Neural progenitor cell (in vitro differentiated cells): ENCODE measurements around the gene GSDME. TPM values are rescaled to one million over a fixed set of nuclear protein-coding genes. Genes with fewer than 3 reads are reported as not detected.
"Not testable (repeated sequence)": the region's sequence is repeated elsewhere in the genome, so short reads cannot be mapped to it uniquely, and the experiment has no call there.

ENCODE experiments used
- DNase-seq: peaks from one replicate; pipeline ENCODE4 v3.0.0-alpha.2; 2016; ENCODE audit warnings: low spot score
- H2AFZ ChIP-seq: fragments of 200-600 bp; sonication (generic); replicated peaks from 2 replicates; pipeline ENCODE4 v1.6.1; 2016; ENCODE audit warnings: antibody characterized with exemption
- H3F3A ChIP-seq: fragments of 200-600 bp; sonication (generic); 2 replicates; pipeline ENCODE4 v1.6.1; 2016; ENCODE audit warnings: antibody characterized with exemption, low read depth
- H3K27ac ChIP-seq: fragments of 200-600 bp; sonication (generic); 2 replicates; pipeline ENCODE4 v1.5.1; 2016; ENCODE audit warnings: mild to moderate bottlenecking
- H3K27me3 ChIP-seq: fragments of 200-600 bp; sonication (generic); 2 replicates; pipeline ENCODE4 v1.6.1; 2016; ENCODE audit warnings: mild to moderate bottlenecking, moderate library complexity
- H3K36me3 ChIP-seq: fragments of 200-600 bp; sonication (generic); 2 replicates; pipeline ENCODE4 v1.5.1; 2016
- H3K4me1 ChIP-seq: fragments of 200-600 bp; sonication (generic); 2 replicates; pipeline ENCODE4 v1.6.1; 2016; ENCODE audit warnings: mixed run types
- H3K4me2 ChIP-seq: fragments of 200-600 bp; sonication (generic); 2 replicates; pipeline ENCODE4 v1.6.1; 2016
- H3K4me3 ChIP-seq: fragments of 200-600 bp; sonication (generic); 2 replicates; pipeline ENCODE4 v1.5.1; 2016
- H3K79me2 ChIP-seq: fragments of 200-600 bp; sonication (generic); 2 replicates; pipeline ENCODE4 v1.6.1; 2016; ENCODE audit warnings: low read depth
- H3K9ac ChIP-seq: fragments of 200-600 bp; sonication (generic); 2 replicates; pipeline ENCODE4 v1.6.1; 2016
- H3K9me3 ChIP-seq: fragments of 200-600 bp; sonication (generic); 2 replicates; pipeline ENCODE4 v1.5.1; 2016; ENCODE audit warnings: low read depth
- H4K20me1 ChIP-seq: fragments of 200-600 bp; sonication (generic); 2 replicates; pipeline ENCODE4 v1.6.1; 2016; ENCODE audit warnings: low read depth
- H3K27ac Mint-ChIP-seq: 3 replicates; pipeline ENCODE4 v1.8.0; 2021; ENCODE audit warnings: mixed read lengths
- H3K27me3 Mint-ChIP-seq: 2 replicates; pipeline ENCODE4 v1.8.0; 2022; ENCODE audit warnings: low read depth, mild to moderate bottlenecking, inconsistent platforms, moderate library complexity, mixed read lengths; ENCODE audit not compliant: insufficient read depth
- H3K36me3 Mint-ChIP-seq: 3 replicates; pipeline ENCODE4 v1.8.0; 2021; ENCODE audit warnings: mixed read lengths
- H3K4me1 Mint-ChIP-seq: 3 replicates; pipeline ENCODE4 v1.8.0; 2021; ENCODE audit warnings: mixed read lengths
- H3K4me3 Mint-ChIP-seq: 3 replicates; pipeline ENCODE4 v1.8.0; 2021; ENCODE audit warnings: mild to moderate bottlenecking, moderate library complexity, mixed read lengths
- H3K9me3 Mint-ChIP-seq: 3 replicates; pipeline ENCODE4 v1.8.0; 2020; ENCODE audit warnings: mixed read lengths
- CTCF ChIP-seq: fragments of 200-600 bp; sonication (generic); IDR thresholded peaks from 2 replicates; pipeline ENCODE4 v1.5.1; 2017; ENCODE audit warnings: antibody characterized with exemption, mild to moderate bottlenecking
- EZH2 ChIP-seq: fragments of 200-600 bp; sonication (generic); IDR thresholded peaks from 2 replicates; pipeline ENCODE4 v1.6.1; 2017; ENCODE audit warnings: antibody characterized with exemption, mild to moderate bottlenecking, moderate library complexity
- EZH2phosphoT487 ChIP-seq: fragments of 200-600 bp; sonication (generic); IDR thresholded peaks from 2 replicates; pipeline ENCODE4 v1.6.1; 2017; ENCODE audit warnings: antibody characterized with exemption
- total RNA-seq: library from RNA; depleted of rRNA; stranded (reverse); fragments of >200 nt; gene quantifications from 2 replicates; pipeline ENCODE4 v1.2.3, GENCODE V29; 2015; ENCODE audit warnings: low replicate concordance

GSDME gene
- total RNA-seq, 1 donor from 2014 or later, result 15.5 TPM

DNA sequence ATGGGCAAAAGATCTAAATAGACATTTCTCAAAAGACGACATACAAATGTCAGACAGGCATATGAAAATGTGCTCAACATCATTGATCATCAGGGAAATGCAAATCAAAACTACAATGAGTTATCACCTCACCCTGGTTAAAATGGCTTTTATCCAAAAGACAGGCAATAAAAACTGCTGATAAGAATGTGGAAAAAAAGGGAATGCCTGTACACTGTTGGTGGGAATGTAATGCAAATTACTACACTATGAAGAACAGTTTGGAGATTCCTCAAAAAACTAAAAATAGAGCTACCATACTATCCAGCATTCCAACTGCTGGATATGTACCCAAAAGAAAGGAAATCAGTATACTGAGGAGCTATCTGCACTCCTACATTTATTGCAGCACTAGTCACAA, 18.0 kb downstream of the GSDME start:
- Histone ChIP-seq H3K27me3 (no peaks in the 10 kb centered on the region), H4K20me1 (no peaks in the 10 kb centered on the region), H3F3A (no peaks in the 10 kb centered on the region), H3K27ac (no peak overlapping the region), H3K4me3 (no peak overlapping the region), H2AFZ (no peak overlapping the region), H3K4me1 (no peaks in the 10 kb centered on the region), H3K4me2 (no peak overlapping the region), H3K9me3 (no peaks in the 10 kb centered on the region), H3K79me2 (no peaks in the 10 kb centered on the region), H3K9ac (no peak overlapping the region), H3K36me3 (peaks cover 5% of the 10 kb centered on the region)
- no peak for DNase-seq
- H3K27ac Mint-ChIP-seq, result no peak overlapping the region
- H3K27me3 Mint-ChIP-seq, result no peaks in the 10 kb centered on the region
- no peaks in the 10 kb centered on the region for H3K36me3 Mint-ChIP-seq
- peaks cover 22% of the 10 kb centered on the region for H3K9me3 Mint-ChIP-seq
- no peaks in the 10 kb centered on the region for H3K4me1 Mint-ChIP-seq
- no peak overlapping the region for H3K4me3 Mint-ChIP-seq
- no peak for TF ChIP-seq CTCF
- no peak for TF ChIP-seq EZH2phosphoT487
- no peak for TF ChIP-seq EZH2

GRCh38 chr7:24738577-24738976, 18.7 kb downstream of the GSDME start:
- no peak overlapping the region for H3K27ac ChIP-seq
- TF ChIP-seq EZH2, result no peak
- TF ChIP-seq EZH2phosphoT487, result no peak
- TF ChIP-seq CTCF, result no peak
- H3K27me3 Mint-ChIP-seq, result no peaks in the 10 kb centered on the region
- no peaks in the 10 kb centered on the region for H4K20me1 ChIP-seq
- H3K27ac Mint-ChIP-seq, result no peak overlapping the region
- H3K4me3 Mint-ChIP-seq, result no peak overlapping the region
- no peak overlapping the region for H3K4me2 ChIP-seq
- DNase-seq, result no peak
- no peaks in the 10 kb centered on the region for H3K79me2 ChIP-seq
- no peak overlapping the region for H3K9ac ChIP-seq
- no peaks in the 10 kb centered on the region for H3K9me3 ChIP-seq
- H3K27me3 ChIP-seq, result no peaks in the 10 kb centered on the region
- no peaks in the 10 kb centered on the region for H3F3A ChIP-seq
- peaks cover 5% of the 10 kb centered on the region for H3K36me3 ChIP-seq
- no peak overlapping the region for H2AFZ ChIP-seq
- H3K4me3 ChIP-seq, result no peak overlapping the region
- H3K4me1 Mint-ChIP-seq, result no peaks in the 10 kb centered on the region
- H3K36me3 Mint-ChIP-seq, result no peaks in the 10 kb centered on the region
- H3K4me1 ChIP-seq, result no peaks in the 10 kb centered on the region
- H3K9me3 Mint-ChIP-seq, result peaks cover 22% of the 10 kb centered on the region

GRCh38 chr7:24737281-24737680, 20.0 kb downstream of the GSDME start:
- Histone ChIP-seq H3K9ac (no peak overlapping the region), H3K9me3 (no peaks in the 10 kb centered on the region), H3K27ac (no peak overlapping the region), H3K4me2 (no peak overlapping the region), H4K20me1 (no peaks in the 10 kb centered on the region), H3K27me3 (no peaks in the 10 kb centered on the region), H3K4me3 (no peak overlapping the region), H3F3A (no peaks in the 10 kb centered on the region), H3K79me2 (no peaks in the 10 kb centered on the region), H3K4me1 (no peaks in the 10 kb centered on the region), H2AFZ (no peak overlapping the region), H3K36me3 (peaks cover 5% of the 10 kb centered on the region)
- TF ChIP-seq EZH2phosphoT487 (no peak), EZH2 (no peak), CTCF (no peak)
- no peaks in the 10 kb centered on the region for H3K36me3 Mint-ChIP-seq
- no peaks in the 10 kb centered on the region for H3K27me3 Mint-ChIP-seq
- no peak overlapping the region for H3K4me3 Mint-ChIP-seq
- no peaks in the 10 kb centered on the region for H3K4me1 Mint-ChIP-seq
- no peak for DNase-seq
- H3K27ac Mint-ChIP-seq, result no peak overlapping the region
- peaks cover 22% of the 10 kb centered on the region for H3K9me3 Mint-ChIP-seq

- not testable (repeated sequence) for H3K4me3 Mint-ChIP-seq, H3K27ac Mint-ChIP-seq, H3K9me3 ChIP-seq, H3K79me2 ChIP-seq, H2AFZ ChIP-seq, H3K4me2 ChIP-seq, H3K27ac ChIP-seq, H3K4me3 ChIP-seq, H3K27me3 Mint-ChIP-seq, H3K36me3 Mint-ChIP-seq, H3K27me3 ChIP-seq, H3F3A ChIP-seq, H3K9ac ChIP-seq, H4K20me1 ChIP-seq, H3K36me3 ChIP-seq, DNase-seq, H3K4me1 ChIP-seq, H3K4me1 Mint-ChIP-seq
- H3K9me3 Mint-ChIP-seq, result peaks cover 22% of the 10 kb centered on the region
Measured at GRCh38 chr7:24735594-24735993, 21.7 kb downstream of the GSDME start.
